Daoy (cell line): ENCODE measurements around the gene CSNK2A1. TPM values are rescaled to one million over a fixed set of nuclear protein-coding genes. Genes with fewer than 3 reads are reported as not detected.
"Not testable (repeated sequence)": the region's sequence is repeated elsewhere in the genome, so short reads cannot be mapped to it uniquely, and the experiment has no call there.

Experiments
- DNase-seq: peaks from one replicate; pipeline ENCODE4 v3.0.0-alpha.2; 2015; ENCODE audit warnings: low read depth
- total RNA-seq: library from RNA; depleted of rRNA; stranded (reverse); fragments of >200 nt; shearing (Covaris generic); gene quantifications from 2 replicates; pipeline ENCODE4 v1.2.3, GENCODE V29; 2014; rRNA removed

Gene CSNK2A1
- 123 and 154 TPM in 2 replicates for total RNA-seq

GRCh38 chr20:543369-544152, at the start of gene CSNK2A1:
CSNK2A1 (minus strand) TSS chr20:543790; CDS start chr20:508551, 35,239 bp downstream.
- DNase-seq = peak; percentile 96

DNA sequence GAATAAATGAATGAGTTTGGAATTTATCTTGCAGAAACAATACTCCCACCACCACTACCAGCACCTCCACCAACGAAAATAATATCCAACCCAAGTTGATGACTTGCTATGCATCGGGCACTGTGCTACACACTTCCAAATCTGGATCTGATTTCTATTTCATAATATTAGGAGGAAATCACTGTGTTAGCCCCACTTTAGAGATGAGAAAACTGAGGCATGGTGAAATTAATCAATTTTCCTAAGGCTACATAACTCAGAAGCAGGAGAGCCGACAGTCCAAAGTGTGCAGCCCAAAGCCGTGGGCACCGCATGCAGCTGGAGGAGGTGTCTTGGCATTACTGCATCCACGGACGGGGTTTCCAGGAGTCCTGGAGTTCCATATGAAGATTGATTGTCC, 48.9 kb upstream of the CSNK2A1 start:
- DNase-seq = no peak

- DNase-seq = no peak
Observed at GRCh38 chr20:591941-592340, 48.4 kb upstream of the CSNK2A1 start.

DNA sequence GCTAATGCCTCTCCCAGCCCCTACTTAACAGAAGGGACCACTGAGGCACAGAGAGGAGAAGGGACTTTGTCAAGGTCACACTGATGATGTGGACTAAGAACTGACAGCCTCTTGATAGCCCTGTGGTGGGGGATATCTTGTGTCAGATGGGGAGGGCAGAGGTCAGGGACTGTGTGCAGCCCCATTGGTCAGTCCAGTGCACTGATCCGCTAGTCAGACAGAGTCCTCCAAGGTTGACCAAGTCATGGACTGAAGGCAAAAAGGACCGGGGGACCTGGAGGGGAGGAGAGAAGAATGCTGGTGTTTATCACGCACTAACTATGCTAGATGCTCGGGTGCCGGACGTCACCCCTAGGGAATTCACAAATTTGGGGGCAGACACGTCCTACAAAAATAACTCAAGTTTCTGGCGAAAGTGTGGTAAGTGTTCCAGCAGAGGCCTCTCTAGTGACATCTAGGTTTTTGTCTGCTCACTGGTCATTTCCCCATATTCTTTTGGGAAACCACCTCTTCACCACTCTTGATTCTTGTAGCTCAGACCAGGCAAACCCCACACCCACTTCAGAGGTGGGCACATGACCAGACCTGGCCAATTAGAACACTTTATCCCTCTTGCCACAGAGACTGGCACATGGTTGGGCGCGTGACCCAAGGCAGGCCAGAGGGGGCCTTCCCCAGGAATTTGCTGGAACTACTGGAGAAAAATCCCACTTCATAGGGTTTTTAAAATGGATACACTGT, 45.5 kb upstream of the CSNK2A1 start:
- no peak for DNase-seq

DNA sequence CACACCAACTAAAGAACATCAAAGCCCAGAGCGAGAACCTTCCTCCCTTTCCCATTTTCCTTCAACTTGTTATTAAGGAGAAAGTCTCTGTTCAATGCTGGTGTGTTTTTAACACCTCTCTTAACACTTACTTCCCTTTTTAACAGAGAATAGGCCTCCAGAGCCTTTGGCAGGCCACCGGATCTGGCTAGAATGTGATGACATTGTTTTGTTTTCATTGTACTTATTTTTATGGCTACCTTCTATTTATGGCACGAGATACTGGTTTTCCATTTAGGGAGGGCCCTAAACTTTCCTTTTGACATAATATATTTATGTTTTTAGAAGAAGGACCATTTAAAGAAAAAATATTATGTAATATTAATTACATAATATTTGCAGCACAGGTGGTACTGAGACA, 44.9 kb upstream of the CSNK2A1 start:
- DNase-seq = no peak

DNA sequence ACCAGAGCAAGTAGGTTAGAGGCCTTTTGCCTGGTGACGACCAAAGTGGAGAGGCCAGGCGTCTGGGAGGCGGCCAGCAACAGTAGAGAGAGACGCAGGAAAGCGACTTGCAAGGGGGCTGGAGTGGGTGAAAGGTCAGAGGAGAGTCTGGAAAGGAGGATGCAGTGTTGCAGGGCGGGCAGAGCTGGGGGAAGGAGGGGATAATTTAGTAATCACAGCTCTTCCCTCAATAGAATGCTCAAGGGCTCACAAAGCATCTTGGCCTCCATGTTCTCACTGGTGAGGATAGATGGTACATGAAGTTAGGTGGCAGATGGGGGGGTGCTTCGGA, 41.3 kb upstream of the CSNK2A1 start:
- DNase-seq = no peak

- DNase-seq = peak; percentile 34
Observed at GRCh38 chr20:584161-584970, 40.8 kb upstream of the CSNK2A1 start.

- DNase-seq = no peak
Observed at GRCh38 chr20:582204-582603, 38.6 kb upstream of the CSNK2A1 start.

DNA sequence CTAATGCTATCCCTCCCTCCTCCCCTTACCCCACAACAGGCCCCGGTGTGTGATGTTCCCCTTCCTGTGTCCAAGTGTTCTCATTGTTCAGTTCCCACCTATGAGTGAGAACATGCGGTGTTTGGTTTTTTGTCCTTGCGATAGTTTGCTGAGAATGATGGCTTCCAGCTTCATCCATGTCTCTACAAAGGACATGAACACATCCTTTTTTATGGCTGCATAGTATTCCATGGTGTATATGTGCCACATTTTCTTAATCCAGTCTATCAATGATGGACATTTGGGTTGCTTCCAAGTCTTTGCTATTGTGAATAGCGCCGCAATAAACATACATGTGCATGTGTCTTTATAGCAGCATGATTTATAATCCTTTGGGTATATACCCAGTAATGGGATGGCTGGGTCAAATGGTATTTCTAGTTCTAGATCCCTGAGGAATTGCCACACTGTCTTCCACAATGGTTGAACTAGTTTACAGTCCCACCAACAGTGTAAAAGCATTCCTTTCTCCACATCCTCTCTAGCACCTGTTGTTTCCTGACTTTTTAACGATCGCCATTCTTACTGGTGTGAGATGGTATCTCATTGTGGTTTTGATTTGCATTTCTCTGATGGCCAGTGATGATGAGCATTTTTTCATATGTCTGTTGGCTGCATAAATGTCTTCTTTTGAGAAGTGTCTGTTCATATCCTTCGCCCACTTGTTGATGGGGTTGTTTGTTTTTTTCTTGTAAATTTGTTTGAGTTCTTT, 35.5 kb upstream of the CSNK2A1 start:
- not testable (repeated sequence) for DNase-seq

GRCh38 chr20:577167-577791, 33.7 kb upstream of the CSNK2A1 start:
- peak; percentile 42 for DNase-seq

- no peak for DNase-seq
Observed at GRCh38 chr20:576156-576555, 32.6 kb upstream of the CSNK2A1 start.

- DNase-seq = no peak
Observed at GRCh38 chr20:575230-575629, 31.6 kb upstream of the CSNK2A1 start.

DNA sequence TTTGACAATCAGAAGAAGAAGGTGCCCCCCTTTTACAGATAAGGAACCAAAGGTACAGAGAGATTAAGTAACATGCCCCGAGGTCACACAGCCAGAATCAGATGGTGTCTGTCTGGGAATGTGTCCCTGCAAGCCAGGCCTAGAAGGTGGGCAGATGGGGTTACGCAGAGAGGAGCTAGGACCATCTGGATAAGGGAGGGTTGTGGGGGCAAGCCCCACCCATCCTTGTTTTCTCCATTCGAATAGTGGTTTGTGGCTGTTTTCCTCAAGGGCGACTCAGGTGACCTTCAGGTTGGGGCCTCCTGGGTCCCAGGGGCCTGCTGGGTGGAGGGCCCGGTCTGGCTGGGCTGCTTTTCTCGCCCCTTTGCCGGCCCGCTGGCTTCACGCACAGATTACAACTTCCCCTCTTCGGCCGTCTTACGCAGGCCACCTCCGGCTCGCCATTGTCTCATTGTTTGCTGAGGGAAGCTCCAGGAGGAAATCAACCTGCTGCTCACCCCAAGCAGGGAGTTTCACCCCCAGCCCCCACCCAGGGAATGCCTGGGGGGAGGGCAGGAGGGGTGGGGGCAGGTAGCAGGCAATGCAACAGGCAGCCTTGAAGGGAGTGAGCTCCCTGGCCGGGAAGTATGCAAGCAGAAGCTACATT, 30.8 kb upstream of the CSNK2A1 start:
- DNase-seq = no peak

- DNase-seq = peak; percentile 36
Observed at GRCh38 chr20:573414-574296, 30.1 kb upstream of the CSNK2A1 start.

DNA sequence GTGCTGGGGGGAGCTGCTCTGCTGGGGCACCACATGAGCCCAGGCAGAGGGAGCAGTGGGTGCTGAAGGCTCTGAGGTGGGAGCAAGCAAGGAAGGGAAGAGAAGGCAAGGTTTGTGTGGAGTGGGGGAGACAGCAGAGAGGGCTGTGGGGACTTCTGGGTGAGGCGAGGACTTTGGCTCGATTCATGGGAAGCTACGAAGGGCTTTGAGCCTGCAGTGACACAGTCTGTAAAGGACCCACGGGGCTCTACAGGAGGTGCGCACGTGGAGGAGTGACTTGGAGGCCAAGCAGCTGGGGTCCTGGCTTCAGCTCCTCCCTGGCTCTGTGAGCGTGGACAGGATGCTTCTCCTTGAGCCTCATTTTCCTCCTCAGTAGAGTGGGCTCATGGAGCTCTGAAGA, 29.1 kb upstream of the CSNK2A1 start:
- DNase-seq = no peak

DNA sequence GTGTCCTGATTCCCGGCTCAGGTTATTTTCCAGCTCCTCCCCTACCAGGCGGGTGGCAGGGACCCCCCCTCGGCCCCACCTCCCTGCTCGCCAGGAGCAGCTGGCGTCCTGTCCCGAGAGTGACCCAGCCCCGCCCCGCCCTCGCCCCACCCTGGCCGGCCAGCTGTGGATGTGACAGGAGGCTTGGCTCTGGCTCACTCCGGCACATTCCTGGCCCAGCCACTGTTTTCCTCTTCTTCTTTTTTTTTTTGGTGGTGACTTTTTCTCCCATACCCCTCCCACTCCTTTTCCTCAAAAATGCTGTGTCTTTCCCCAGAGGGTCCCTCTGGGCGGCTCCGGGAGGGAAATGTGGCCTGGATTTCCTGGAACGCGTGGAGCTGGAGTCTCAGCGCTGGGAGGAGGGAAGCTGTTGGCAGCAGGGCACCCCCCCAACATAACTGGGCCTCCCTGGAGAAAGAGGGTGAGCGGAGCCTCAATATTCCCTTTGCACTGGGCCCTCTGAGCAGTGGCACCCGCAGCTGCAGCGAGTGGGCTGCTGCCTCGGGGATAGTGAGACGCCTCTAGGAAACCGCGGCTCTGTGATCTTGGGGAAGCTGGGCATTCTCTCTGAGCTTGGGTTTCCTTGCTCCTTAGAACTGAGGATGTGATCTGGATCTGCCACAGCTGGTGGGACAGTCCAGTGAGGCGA, 28.3 kb upstream of the CSNK2A1 start:
- peak; percentile 46 for DNase-seq

- peak; percentile 36 for DNase-seq
Observed at GRCh38 chr20:568673-569415, 25.3 kb upstream of the CSNK2A1 start.

- DNase-seq = no peak
Observed at GRCh38 chr20:568097-568652, 24.6 kb upstream of the CSNK2A1 start.
